BLaER1 (cell line): ENCODE data around the gene SLC39A5.

Source experiments
- H3K27ac ChIP-seq: shearing (Covaris generic); formaldehyde crosslinking; 2 replicates; pipeline ENCODE4 v1.8.1; 2022
- H3K27me3 ChIP-seq: shearing (Covaris generic); formaldehyde crosslinking; 2 replicates; pipeline ENCODE4 v1.8.1; 2022
- H3K36me3 ChIP-seq: shearing (Covaris generic); formaldehyde crosslinking; 2 replicates; pipeline ENCODE4 v1.8.1; 2022
- H3K4me1 ChIP-seq: shearing (Covaris generic); formaldehyde crosslinking; 2 replicates; pipeline ENCODE4 v1.8.1; 2022
- H3K4me2 ChIP-seq: shearing (Covaris generic); formaldehyde crosslinking; 2 replicates; pipeline ENCODE4 v1.8.1; 2022
- H3K4me3 ChIP-seq: shearing (Covaris generic); formaldehyde crosslinking; 2 replicates; pipeline ENCODE4 v1.8.1; 2022
- H3K9ac ChIP-seq: shearing (Covaris generic); formaldehyde crosslinking; 2 replicates; pipeline ENCODE4 v1.8.1; 2022
- H3K9me3 ChIP-seq: shearing (Covaris generic); formaldehyde crosslinking; 2 replicates; pipeline ENCODE4 v1.8.1; 2022
- H4K20me1 ChIP-seq: shearing (Covaris generic); formaldehyde crosslinking; 2 replicates; pipeline ENCODE4 v1.8.1; 2022
- Cebpa-rat ChIP-seq: shearing (Covaris generic); IDR thresholded peaks from 2 replicates; pipeline ENCODE4 v1.8.1; 2022

Gene SLC39A5

GRCh38 chr12:56197921-56198635 is 31.8 kb upstream of the SLC39A5 start:
- no peak overlapping the region for H3K4me2 ChIP-seq
- H3K9ac ChIP-seq: no peak overlapping the region
- no peaks in the 10 kb centered on the region for H3K27me3 ChIP-seq
- no peaks in the 10 kb centered on the region for H4K20me1 ChIP-seq
- H3K9me3 ChIP-seq: no peaks in the 10 kb centered on the region
- TF ChIP-seq Cebpa-rat: no peak
- no peaks in the 10 kb centered on the region for H3K36me3 ChIP-seq
- H3K4me1 ChIP-seq: no peaks in the 10 kb centered on the region
- H3K4me3 ChIP-seq: no peak overlapping the region
- H3K27ac ChIP-seq: no peak overlapping the region

- no peak overlapping the region for H3K4me3 ChIP-seq
- no peak for TF ChIP-seq Cebpa-rat
- H3K9ac ChIP-seq: no peak overlapping the region
- H3K9me3 ChIP-seq: no peaks in the 10 kb centered on the region
- H3K27me3 ChIP-seq: no peaks in the 10 kb centered on the region
- H3K4me1 ChIP-seq: no peaks in the 10 kb centered on the region
- H3K4me2 ChIP-seq: no peak overlapping the region
- H4K20me1 ChIP-seq: no peaks in the 10 kb centered on the region
- no peak overlapping the region for H3K27ac ChIP-seq
- H3K36me3 ChIP-seq: peaks cover under 1% of the 10 kb centered on the region; the same call in 1 of the 2 replicates
These were observed 31.0 kb upstream of the SLC39A5 start for GRCh38 chr12:56198836-56199235.

GRCh38 chr12:56202366-56202765 is 27.5 kb upstream of the SLC39A5 start:
- peaks cover 33% of the 10 kb centered on the region for H3K36me3 ChIP-seq
- H4K20me1 ChIP-seq: no peaks in the 10 kb centered on the region; the same call in 1 of the 2 replicates
- no peaks in the 10 kb centered on the region for H3K9me3 ChIP-seq

GRCh38 chr12:56202838-56203237 is 27.0 kb upstream of the SLC39A5 start:
- peaks cover 38% of the 10 kb centered on the region for H3K36me3 ChIP-seq
- H3K4me3 ChIP-seq: no peak overlapping the region
- H3K27ac ChIP-seq: no peak overlapping the region
- no peaks in the 10 kb centered on the region for H3K27me3 ChIP-seq
- no peak overlapping the region for H3K9ac ChIP-seq
- no peaks in the 10 kb centered on the region for H3K9me3 ChIP-seq
- H3K4me1 ChIP-seq: no peaks in the 10 kb centered on the region
- no peaks in the 10 kb centered on the region; the same call in 1 of the 2 replicates for H4K20me1 ChIP-seq
- TF ChIP-seq Cebpa-rat: no peak
- H3K4me2 ChIP-seq: no peak overlapping the region

More at GRCh38 chr12:56202366-56202765, 27.5 kb upstream of the SLC39A5 start:
- Histone ChIP-seq H3K27me3 (no peaks in the 10 kb centered on the region), H3K4me2 (no peak overlapping the region), H3K4me3 (no peak overlapping the region), H3K4me1 (no peaks in the 10 kb centered on the region), H3K27ac (no peak overlapping the region), H3K9ac (no peak overlapping the region)
- TF ChIP-seq Cebpa-rat: no peak

GRCh38 chr12:56204275-56204674 is 25.6 kb upstream of the SLC39A5 start:
- no peaks in the 10 kb centered on the region for H3K9me3 ChIP-seq
- H4K20me1 ChIP-seq: no peaks in the 10 kb centered on the region; the same call in 1 of the 2 replicates
- peaks cover 52% of the 10 kb centered on the region for H3K36me3 ChIP-seq
- H3K4me2 ChIP-seq: no peak overlapping the region
- no peak overlapping the region for H3K4me3 ChIP-seq
- TF ChIP-seq Cebpa-rat: no peak
- H3K27me3 ChIP-seq: no peaks in the 10 kb centered on the region
- no peak overlapping the region for H3K27ac ChIP-seq
- H3K9ac ChIP-seq: no peak overlapping the region
- no peaks in the 10 kb centered on the region for H3K4me1 ChIP-seq

GRCh38 chr12:56205445-56205844 is 24.4 kb upstream of the SLC39A5 start:
- no peak for TF ChIP-seq Cebpa-rat
- H3K36me3 ChIP-seq: peaks cover 64% of the 10 kb centered on the region
- no peak overlapping the region for H3K27ac ChIP-seq
- H3K4me1 ChIP-seq: no peaks in the 10 kb centered on the region
- no peak overlapping the region for H3K4me3 ChIP-seq
- peaks cover 5% of the 10 kb centered on the region for H4K20me1 ChIP-seq
- H3K9ac ChIP-seq: no peak overlapping the region
- H3K27me3 ChIP-seq: no peaks in the 10 kb centered on the region
- H3K4me2 ChIP-seq: no peak overlapping the region
- H3K9me3 ChIP-seq: no peaks in the 10 kb centered on the region

GRCh38 chr12:56206452-56207166 is 23.2 kb upstream of the SLC39A5 start:
- TF ChIP-seq Cebpa-rat: no peak
- Histone ChIP-seq H3K4me2 (no peak overlapping the region), H4K20me1 (peaks cover 7% of the 10 kb centered on the region), H3K36me3 (peaks cover 76% of the 10 kb centered on the region), H3K4me3 (no peak overlapping the region), H3K9ac (no peak overlapping the region), H3K27ac (no peak overlapping the region), H3K4me1 (no peaks in the 10 kb centered on the region), H3K9me3 (no peaks in the 10 kb centered on the region), H3K27me3 (no peaks in the 10 kb centered on the region)

- Histone ChIP-seq H3K36me3 (peaks cover 90% of the 10 kb centered on the region), H3K4me2 (no peak overlapping the region)
These were observed 21.8 kb upstream of the SLC39A5 start for GRCh38 chr12:56208006-56208405.

GRCh38 chr12:56212361-56212760 is 17.5 kb upstream of the SLC39A5 start:
- H3K4me2 ChIP-seq: no peak overlapping the region
- no peaks in the 10 kb centered on the region for H3K9me3 ChIP-seq
- no peaks in the 10 kb centered on the region for H3K27me3 ChIP-seq
- no peak for TF ChIP-seq Cebpa-rat
- no peak overlapping the region for H3K27ac ChIP-seq
- H4K20me1 ChIP-seq: peaks cover 28% of the 10 kb centered on the region
- H3K4me1 ChIP-seq: no peaks in the 10 kb centered on the region
- H3K4me3 ChIP-seq: no peak overlapping the region
- H3K9ac ChIP-seq: no peak overlapping the region
- peaks cover 100% of the 10 kb centered on the region for H3K36me3 ChIP-seq

More at GRCh38 chr12:56208006-56208405, 21.8 kb upstream of the SLC39A5 start:
- Histone ChIP-seq H3K27me3 (no peaks in the 10 kb centered on the region), H3K27ac (no peak overlapping the region), H3K9me3 (no peaks in the 10 kb centered on the region), H4K20me1 (peaks cover 7% of the 10 kb centered on the region), H3K4me1 (no peaks in the 10 kb centered on the region), H3K9ac (peak overlapping the region; percentile 17; the same call in 1 of the 2 replicates), H3K4me3 (no peak overlapping the region)
- TF ChIP-seq Cebpa-rat: no peak

GRCh38 chr12:56213878-56214277 is 16.0 kb upstream of the SLC39A5 start:
- H3K27ac ChIP-seq: no peak overlapping the region

More at GRCh38 chr12:56213878-56214277, 16.0 kb upstream of the SLC39A5 start:
- peaks cover 36% of the 10 kb centered on the region for H4K20me1 ChIP-seq
- no peak overlapping the region for H3K4me3 ChIP-seq
- TF ChIP-seq Cebpa-rat: no peak
- no peaks in the 10 kb centered on the region for H3K27me3 ChIP-seq
- no peak overlapping the region for H3K9ac ChIP-seq
- no peak overlapping the region for H3K4me2 ChIP-seq
- no peaks in the 10 kb centered on the region for H3K4me1 ChIP-seq
- H3K36me3 ChIP-seq: peaks cover 93% of the 10 kb centered on the region
- no peaks in the 10 kb centered on the region for H3K9me3 ChIP-seq
